ENCODE measurements around the gene RIMKLB.
A peak's percentile ranks its signal among the peaks of the same experiment; 100 is the strongest.

RIMKLB gene

DNA sequence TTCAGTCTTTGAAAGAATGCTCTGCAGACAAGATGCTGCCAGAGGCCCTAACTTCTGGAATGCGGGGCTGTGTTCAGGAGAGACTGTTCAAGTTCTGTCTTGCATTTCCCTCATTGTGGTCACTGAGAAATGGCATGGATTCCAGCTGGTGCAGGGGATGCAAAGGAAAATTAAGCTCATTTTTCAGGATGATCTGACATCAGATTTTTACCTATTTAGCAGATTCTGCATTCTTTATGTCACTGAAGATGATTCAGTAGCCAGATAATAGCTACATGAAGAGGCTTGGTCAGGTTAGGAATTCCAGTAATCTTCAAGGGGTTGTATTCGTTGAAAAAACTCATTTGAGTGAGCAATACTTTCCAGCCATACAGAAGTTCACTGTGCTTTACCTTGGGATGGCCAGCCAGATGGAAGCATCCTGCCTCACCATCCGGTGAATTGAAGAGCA, 19.1 kb upstream of the RIMKLB start:
- Histone ChIP-seq H3K4me3 (ENCODE audit: insufficient read depth, low read length, poor library complexity, severe bottlenecking) (no peak overlapping the region), H3K9ac (ENCODE audit: low read length) (no peak overlapping the region), H3F3A (ENCODE audit: insufficient read depth) (no peaks in the 10 kb centered on the region), H3K9me2 (replicated peaks; ENCODE audit: insufficient read depth, low read length) (no peaks in the 10 kb centered on the region), H4K20me1 (ENCODE audit: low read depth, low read length) (no peaks in the 10 kb centered on the region), H2AFZ (ENCODE audit: low read depth, low read length, severe bottlenecking) (no peak overlapping the region), H3K9me3 (ENCODE audit: insufficient read depth, low read length) (no peaks in the 10 kb centered on the region), H3K27ac (ENCODE audit: low read depth, low read length) (no peak overlapping the region), H3K4me2 (ENCODE audit: low read depth, low read length, poor library complexity, severe bottlenecking) (no peak overlapping the region), H3K27me3 (ENCODE audit: low read length) (no peaks in the 10 kb centered on the region), H3K36me3 (ENCODE audit: low read length) (no peaks in the 10 kb centered on the region), H3K79me2 (ENCODE audit: insufficient read depth, low read length) (no peaks in the 10 kb centered on the region)
- no peak for TF ChIP-seq EZH2phosphoT487 (conservative IDR thresholded peaks at IDR 0.05; ENCODE audit: low read length)
- TF ChIP-seq, protein P1, sequence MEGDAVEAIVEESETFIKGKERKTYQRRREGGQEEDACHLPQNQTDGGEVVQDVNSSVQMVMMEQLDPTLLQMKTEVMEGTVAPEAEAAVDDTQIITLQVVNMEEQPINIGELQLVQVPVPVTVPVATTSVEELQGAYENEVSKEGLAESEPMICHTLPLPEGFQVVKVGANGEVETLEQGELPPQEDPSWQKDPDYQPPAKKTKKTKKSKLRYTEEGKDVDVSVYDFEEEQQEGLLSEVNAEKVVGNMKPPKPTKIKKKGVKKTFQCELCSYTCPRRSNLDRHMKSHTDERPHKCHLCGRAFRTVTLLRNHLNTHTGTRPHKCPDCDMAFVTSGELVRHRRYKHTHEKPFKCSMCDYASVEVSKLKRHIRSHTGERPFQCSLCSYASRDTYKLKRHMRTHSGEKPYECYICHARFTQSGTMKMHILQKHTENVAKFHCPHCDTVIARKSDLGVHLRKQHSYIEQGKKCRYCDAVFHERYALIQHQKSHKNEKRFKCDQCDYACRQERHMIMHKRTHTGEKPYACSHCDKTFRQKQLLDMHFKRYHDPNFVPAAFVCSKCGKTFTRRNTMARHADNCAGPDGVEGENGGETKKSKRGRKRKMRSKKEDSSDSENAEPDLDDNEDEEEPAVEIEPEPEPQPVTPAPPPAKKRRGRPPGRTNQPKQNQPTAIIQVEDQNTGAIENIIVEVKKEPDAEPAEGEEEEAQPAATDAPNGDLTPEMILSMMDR (IDR thresholded peaks at IDR 0.05; ENCODE audit: insufficient read depth, low read length, poor library complexity, severe bottlenecking), result no peak

DNA sequence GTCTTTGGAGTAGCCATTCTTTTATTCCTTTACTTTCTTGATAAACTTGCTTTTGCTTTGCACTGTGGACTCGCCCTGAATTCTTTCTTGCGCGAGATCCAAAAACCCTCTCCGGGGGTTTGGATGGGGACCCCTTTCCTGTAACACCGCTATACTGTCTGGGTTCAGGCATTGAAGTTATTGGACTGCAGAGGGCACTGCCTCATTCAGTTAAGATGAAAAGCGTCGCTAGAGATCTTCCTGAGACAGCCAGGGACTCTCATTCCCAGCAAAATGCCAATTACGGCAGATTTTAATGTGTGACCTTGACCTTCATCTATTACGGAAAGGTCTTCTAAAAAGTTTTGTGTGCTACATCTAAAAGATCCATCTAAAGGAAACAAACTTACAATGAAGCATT, 17.3 kb upstream of the RIMKLB start:
- Histone ChIP-seq H3K9me2 (replicated peaks; ENCODE audit: insufficient read depth, low read length) (no peaks in the 10 kb centered on the region), H3K9ac (ENCODE audit: low read length) (no peak overlapping the region), H3K79me2 (ENCODE audit: insufficient read depth, low read length) (no peaks in the 10 kb centered on the region), H3K9me3 (ENCODE audit: insufficient read depth, low read length) (no peaks in the 10 kb centered on the region), H2AFZ (ENCODE audit: low read depth, low read length, severe bottlenecking) (no peak overlapping the region), H3K4me3 (ENCODE audit: insufficient read depth, low read length, poor library complexity, severe bottlenecking) (no peak overlapping the region), H3K27ac (ENCODE audit: low read depth, low read length) (no peak overlapping the region), H3F3A (ENCODE audit: insufficient read depth) (no peaks in the 10 kb centered on the region), H3K4me2 (ENCODE audit: low read depth, low read length, poor library complexity, severe bottlenecking) (no peak overlapping the region), H3K36me3 (ENCODE audit: low read length) (no peaks in the 10 kb centered on the region), H4K20me1 (ENCODE audit: low read depth, low read length) (no peaks in the 10 kb centered on the region), H3K27me3 (ENCODE audit: low read length) (no peaks in the 10 kb centered on the region)
- TF ChIP-seq, protein P1 (IDR thresholded peaks at IDR 0.05; ENCODE audit: insufficient read depth, low read length, poor library complexity, severe bottlenecking), result no peak
- no peak for TF ChIP-seq EZH2phosphoT487 (conservative IDR thresholded peaks at IDR 0.05; ENCODE audit: low read length)

DNA sequence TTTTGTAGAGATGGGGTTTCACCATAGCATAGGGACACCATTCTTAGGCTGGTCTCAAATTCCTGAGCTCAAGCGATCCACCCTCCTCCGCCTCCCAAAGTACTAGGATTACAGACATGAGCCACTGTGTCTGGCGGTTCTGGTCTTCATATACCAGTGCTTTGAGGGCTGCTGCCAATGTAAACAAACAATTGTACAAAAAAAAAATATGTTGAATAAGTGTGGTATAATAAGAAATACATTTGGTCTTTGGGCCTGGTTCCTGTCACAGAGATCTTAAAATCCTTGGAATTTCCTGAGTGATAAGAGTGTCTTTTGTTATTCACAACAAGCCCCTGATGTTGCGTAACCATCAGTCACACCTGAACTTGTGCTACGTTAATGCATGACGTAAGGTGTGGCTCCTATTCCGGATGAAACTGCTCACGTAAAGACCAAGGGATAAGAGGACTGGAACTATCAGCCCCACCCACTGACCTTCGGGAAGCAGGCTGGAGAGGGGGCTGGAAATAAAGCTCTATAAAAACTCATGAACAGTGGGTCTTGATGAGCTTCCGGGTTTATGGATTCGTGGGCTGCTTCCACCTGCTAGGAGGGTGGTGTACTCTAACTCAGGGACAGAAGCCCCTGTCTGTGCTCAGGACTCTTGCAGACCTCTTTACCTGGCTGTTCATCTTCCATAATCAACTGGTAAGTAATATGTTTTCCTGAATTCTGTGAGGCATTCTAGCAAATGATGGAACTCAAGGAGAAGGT, 16.5 kb upstream of the RIMKLB start:
- TF ChIP-seq EZH2phosphoT487 (conservative IDR thresholded peaks at IDR 0.05; ENCODE audit: low read length), result no peak
- TF ChIP-seq, protein P1 (IDR thresholded peaks at IDR 0.05; ENCODE audit: insufficient read depth, low read length, poor library complexity, severe bottlenecking), result no peak
- H3K9ac ChIP-seq (ENCODE audit: low read length), result peak overlapping the region; percentile 18; the same call in 1 of the 2 replicates
- no peak overlapping the region for H3K27ac ChIP-seq (ENCODE audit: low read depth, low read length)
- H3K4me2 ChIP-seq (ENCODE audit: low read depth, low read length, poor library complexity, severe bottlenecking), result no peak overlapping the region
- no peaks in the 10 kb centered on the region for H3K27me3 ChIP-seq (ENCODE audit: low read length)
- H3K9me3 ChIP-seq (ENCODE audit: insufficient read depth, low read length), result no peaks in the 10 kb centered on the region
- no peaks in the 10 kb centered on the region for H4K20me1 ChIP-seq (ENCODE audit: low read depth, low read length)
- H3K36me3 ChIP-seq (ENCODE audit: low read length), result no peaks in the 10 kb centered on the region
- H3F3A ChIP-seq (ENCODE audit: insufficient read depth), result no peaks in the 10 kb centered on the region
- H3K79me2 ChIP-seq (ENCODE audit: insufficient read depth, low read length), result no peaks in the 10 kb centered on the region
- H3K9me2 ChIP-seq (replicated peaks; ENCODE audit: insufficient read depth, low read length), result no peaks in the 10 kb centered on the region
- no peak overlapping the region for H3K4me3 ChIP-seq (ENCODE audit: insufficient read depth, low read length, poor library complexity, severe bottlenecking)
- peak overlapping the region; percentile 68 for H2AFZ ChIP-seq (ENCODE audit: low read depth, low read length, severe bottlenecking)

Measured in SU-DHL-6 (cell line).